Measurements from ENCODE around the gene RHD.
"Not testable (repeated sequence)": the region's sequence is repeated elsewhere in the genome, so short reads cannot be mapped to it uniquely, and the experiment has no call there.

RHD gene

DNA sequence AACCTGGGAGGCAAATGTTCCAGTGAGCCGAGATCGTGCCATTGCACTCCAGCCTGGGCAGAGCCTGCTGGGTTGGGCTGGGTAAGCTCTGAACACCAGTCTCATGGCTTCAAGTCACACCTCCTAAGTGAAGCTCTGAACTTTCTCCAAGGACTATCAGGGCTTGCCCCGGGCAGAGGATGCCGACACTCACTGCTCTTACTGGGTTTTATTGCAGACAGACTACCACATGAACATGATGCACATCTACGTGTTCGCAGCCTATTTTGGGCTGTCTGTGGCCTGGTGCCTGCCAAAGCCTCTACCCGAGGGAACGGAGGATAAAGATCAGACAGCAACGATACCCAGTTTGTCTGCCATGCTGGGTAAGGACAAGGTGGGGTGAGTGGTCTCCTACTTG is 28.4 kb downstream of the RHD start:
- DNase-seq (ENCODE audit: low read depth, low spot score); in situ Hi-C loops (cut with HindIII; ENCODE audit: low sequenced_read_pairs); H3K4me3 ChIP-seq (ENCODE audit: low read depth, low read length): not testable (repeated sequence)

DNA sequence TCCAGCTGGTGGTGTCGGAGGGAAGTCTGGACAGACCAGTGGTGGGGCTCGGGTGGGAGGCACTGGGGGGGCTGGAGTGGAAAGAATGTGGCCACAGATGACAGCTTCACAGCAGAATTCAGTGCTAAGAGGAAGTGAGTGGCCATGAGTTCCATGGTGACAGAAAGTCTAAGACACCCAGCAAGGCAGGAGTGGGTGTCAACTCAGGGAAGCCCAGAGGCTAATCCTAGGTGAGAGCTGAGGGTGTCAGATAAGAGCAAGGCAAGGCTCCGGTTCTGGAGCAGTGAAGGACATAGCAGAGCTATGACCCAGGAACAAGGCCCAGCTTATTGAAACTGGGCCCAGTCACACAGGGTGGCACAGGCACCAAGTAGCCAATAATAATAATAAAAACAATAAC is 30.0 kb downstream of the RHD start:
- H3K4me3 ChIP-seq (ENCODE audit: low read depth, low read length); in situ Hi-C loops (cut with HindIII; ENCODE audit: low sequenced_read_pairs); DNase-seq (ENCODE audit: low read depth, low spot score): not testable (repeated sequence)

DNA sequence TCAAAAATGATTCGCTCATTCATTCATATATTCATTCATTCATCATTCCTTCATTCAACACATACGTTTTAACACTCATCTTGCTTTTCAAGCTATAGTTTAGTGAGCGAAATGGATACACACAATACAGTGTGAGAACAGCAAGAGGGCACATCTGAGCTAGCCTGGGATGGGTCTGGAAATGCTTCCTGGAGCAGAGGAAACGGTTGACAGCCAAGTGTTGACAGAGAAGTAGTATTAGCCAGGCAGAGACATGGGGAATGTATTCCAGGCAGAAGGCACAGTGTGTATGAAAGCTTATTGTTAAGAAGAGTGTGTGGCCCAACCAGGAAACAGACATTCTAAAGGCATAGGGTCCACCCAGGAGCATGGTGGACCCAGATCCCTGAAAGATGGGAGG is 32.6 kb downstream of the RHD start:
- DNase-seq (ENCODE audit: low read depth, low spot score); H3K4me3 ChIP-seq (ENCODE audit: low read depth, low read length); in situ Hi-C loops (cut with HindIII; ENCODE audit: low sequenced_read_pairs): not testable (repeated sequence)

DNA sequence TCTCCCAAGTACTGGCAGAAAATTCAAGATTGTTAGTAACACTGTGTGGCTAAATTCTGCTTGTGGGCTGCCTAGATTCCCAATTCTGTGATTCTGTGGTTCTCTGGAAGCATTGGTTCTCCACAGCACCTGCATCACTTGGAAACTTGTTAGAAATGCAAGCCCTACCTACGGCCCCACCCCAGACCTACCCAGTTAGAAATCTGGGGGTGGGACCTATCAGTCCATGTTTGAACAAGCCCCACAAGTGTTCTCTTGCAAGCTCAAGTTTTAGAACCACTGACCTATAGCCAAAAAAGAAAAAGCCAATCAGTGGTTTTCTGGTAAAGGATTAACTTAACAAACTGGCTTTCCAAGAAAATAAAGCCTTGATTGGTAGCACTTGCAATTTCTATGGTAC is 35.9 kb downstream of the RHD start:
- in situ Hi-C loops (cut with HindIII; ENCODE audit: low sequenced_read_pairs); H3K4me3 ChIP-seq (ENCODE audit: low read depth, low read length); DNase-seq (ENCODE audit: low read depth, low spot score): not testable (repeated sequence)

DNA sequence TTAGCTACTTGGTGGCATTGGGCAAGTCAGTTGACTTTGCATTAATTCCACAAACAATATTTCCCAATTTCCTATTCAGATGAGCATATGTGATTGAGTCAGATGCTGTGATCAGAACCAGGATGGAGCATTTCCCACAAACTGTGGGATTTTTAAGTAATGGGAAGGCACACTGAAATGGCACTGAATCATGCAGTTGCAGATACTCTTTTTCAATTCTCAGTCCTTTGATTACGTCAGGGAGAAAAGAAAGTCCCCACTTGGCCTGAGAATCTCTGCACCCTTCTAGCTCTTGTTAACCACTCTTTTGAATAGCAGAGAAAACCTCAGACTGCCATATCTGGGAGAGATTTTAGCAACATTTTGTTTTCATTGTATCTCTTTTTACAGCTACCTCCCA is 36.8 kb downstream of the RHD start:
- H3K4me3 ChIP-seq (ENCODE audit: low read depth, low read length); in situ Hi-C loops (cut with HindIII; ENCODE audit: low sequenced_read_pairs); DNase-seq (ENCODE audit: low read depth, low spot score): not testable (repeated sequence)

DNA sequence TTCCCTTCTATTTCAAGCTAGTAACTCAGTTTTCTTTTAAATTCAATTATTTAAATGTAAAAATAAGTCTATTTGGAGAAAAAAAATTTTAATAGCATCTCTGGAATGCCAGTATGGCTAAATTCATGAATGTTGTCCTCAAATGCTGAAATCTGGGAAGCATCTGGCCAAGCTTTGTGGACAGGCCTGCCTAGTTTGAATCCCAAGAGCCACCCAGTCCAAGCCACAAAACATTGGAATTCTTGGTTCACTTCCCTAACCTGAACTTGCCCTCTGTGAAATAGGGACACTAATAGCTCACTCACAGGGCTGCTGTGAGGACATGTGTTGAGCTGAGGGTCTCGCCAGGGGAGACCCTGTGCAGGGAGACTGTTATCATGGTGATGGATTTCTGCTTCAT is 37.2 kb downstream of the RHD start:
- in situ Hi-C loops (cut with HindIII; ENCODE audit: low sequenced_read_pairs); H3K4me3 ChIP-seq (ENCODE audit: low read depth, low read length); DNase-seq (ENCODE audit: low read depth, low spot score): not testable (repeated sequence)

DNA sequence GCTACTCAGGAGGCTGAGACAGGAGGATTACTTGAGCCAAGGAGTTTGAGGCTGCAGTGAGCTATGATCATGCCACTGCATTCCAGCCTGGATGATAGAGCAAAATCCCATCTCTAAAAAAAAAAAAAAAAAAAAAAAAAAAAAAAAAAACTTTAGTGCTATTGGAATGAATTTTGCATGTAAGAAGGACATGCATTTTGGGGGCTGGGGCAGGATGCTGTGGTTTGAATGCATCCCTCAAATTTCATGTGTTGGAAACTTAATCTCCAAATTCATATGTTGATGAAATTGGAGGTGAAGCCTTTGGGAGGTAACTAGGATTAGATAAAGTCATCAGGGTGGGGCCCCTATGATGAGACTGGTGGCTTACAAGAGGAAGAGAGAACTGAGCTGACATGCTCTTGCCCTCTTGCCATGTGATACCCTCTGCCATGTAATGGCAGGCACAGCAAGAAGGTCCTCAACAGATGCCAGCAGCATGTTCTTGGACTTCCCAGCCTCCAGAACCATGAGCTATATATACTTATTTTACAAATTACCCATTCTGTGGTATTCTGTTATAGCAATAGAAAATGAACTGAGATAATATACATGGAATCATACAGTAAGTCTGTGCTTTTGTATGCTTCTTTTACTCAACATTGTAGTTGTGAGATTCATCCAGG is 40.6 kb downstream of the RHD start:
- H3K4me3 ChIP-seq (ENCODE audit: low read depth, low read length); in situ Hi-C loops (cut with HindIII; ENCODE audit: low sequenced_read_pairs); DNase-seq (ENCODE audit: low read depth, low spot score): not testable (repeated sequence)

DNA sequence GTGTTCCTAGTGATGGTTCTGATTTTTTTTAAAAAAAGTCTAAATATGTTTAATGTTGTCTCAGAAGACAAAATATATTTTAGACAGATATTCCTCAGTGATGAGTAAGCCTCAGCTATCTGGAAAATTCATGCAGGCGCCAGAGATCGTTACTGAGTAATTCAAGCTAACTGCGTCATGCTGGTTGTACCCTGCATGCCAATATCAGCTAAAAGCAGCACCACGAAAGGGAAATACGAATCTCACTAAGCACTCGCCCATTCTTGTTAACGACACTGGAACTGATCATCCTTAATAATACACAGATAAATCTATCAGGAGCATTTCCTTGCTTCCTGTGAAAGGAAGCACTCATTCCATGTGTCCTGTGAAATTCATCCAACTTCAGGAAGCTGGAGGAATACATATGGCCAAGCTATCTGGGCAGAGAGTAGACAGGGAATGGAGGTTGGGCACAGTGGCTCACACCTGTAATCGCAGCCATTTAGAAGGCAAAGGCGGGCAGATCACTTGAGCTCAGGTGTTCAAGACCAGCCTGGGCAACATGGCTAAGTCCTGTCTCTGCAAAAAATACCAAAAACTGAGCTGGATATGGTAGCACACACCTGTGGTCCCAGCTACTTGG is 48.1 kb downstream of the RHD start:
- DNase-seq (ENCODE audit: low read depth, low spot score) = peak; percentile 90
- in situ Hi-C loops (cut with HindIII; ENCODE audit: low sequenced_read_pairs); H3K4me3 ChIP-seq (ENCODE audit: low read depth, low read length): not testable (repeated sequence)

DNA sequence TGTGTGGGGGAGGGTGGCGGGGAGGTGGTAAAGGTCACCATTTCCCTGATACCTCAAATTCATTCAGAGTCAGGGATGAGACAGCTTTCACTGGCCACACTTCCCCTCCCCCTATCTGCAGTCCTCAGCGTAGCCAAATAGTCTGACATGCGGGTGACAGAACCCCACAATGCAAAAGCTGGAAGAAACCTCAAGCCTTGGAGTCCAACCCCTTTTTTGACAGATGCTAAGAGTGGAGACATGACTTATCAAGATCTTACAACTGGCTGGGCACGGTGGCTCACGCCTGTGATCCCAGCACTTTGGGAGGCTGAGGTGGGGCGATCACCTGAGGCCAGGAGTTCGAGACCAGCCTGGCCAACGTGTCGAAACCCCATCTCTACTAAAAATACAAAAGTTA is 49.8 kb downstream of the RHD start:
- DNase-seq (ENCODE audit: low read depth, low spot score); H3K4me3 ChIP-seq (ENCODE audit: low read depth, low read length); in situ Hi-C loops (cut with HindIII; ENCODE audit: low sequenced_read_pairs): not testable (repeated sequence)

DNA sequence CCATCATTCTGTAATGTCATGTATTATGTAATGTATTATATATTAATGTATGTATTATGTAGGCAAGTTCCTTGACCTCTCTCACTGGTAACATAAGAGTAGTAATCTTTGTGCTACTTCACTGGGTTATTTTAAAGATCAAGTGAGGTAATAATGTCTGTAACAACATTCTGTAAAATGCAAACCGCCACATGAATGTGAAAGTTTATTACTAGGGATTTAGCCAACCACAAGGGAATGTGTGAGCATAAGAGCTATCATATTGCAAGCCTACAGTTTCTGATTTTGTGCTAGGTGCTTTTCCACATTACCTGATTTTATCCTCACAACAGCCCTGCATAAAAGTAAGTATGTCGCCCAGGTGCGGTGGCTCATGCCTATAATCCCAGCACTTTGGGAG is 52.1 kb downstream of the RHD start:
- in situ Hi-C loops (cut with HindIII; ENCODE audit: low sequenced_read_pairs); H3K4me3 ChIP-seq (ENCODE audit: low read depth, low read length): not testable (repeated sequence)

DNA sequence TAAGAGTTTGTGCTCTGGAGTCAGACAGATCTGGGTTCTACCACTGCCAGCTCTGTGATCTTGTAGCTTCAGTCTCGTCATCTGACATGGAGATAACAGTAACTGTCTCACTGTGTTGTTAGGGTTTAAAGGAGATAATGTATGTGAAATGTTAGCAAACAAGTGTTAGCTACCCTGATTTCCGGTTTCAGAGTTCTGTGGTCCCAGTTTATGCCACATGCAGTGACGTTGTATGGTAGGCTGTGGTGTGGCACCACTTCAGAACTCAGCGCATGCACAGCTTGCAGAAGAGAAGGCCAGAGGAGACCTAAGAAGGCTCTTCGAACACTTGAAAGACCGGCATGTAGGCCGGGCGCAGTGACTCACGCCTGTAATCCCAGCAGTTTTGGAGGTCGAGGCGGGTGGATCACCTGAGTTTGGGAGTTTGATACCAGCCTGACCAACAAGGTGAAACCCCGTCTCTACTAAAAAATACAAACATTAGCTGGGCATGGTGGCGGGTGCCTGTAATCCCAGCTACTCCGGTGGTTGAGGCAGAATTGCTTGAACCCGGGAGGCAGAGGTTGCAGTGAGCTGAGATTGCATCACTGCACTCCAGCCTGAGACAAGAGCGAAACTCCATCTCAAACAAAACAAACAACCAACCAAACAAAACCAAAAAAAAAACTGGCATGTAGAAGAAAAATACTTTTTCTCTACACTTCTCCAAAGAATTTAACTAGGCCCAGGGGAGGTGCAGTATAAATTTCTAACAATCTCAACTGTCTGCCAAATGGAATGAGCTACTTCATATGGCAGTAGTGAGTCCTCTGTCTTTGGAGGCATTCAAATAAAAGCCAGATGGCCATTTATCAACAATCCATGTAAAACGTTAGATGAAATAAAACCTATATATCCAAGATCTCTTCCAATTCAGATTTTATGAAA is 55.8 kb downstream of the RHD start:
- H3K4me3 ChIP-seq (ENCODE audit: low read depth, low read length); in situ Hi-C loops (cut with HindIII; ENCODE audit: low sequenced_read_pairs); DNase-seq (ENCODE audit: low read depth, low spot score): not testable (repeated sequence)

More for the DNA sequence above, 52.1 kb downstream of the RHD start:
- not testable (repeated sequence) for DNase-seq (ENCODE audit: low read depth, low spot score)

DNA sequence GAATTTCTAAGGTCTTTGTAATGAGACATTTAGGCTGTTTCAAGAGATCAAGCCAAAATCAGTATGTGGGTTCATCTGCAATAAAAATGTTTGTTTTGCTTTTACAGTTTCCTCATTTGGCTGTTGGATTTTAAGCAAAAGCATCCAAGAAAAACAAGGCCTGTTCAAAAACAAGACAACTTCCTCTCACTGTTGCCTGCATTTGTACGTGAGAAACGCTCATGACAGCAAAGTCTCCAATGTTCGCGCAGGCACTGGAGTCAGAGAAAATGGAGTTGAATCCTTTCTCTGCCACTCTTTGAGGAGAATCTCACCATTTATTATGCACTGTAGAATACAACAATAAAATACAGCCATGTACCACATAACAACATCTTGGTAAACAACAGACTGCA is 56.5 kb downstream of the RHD start:
- in situ Hi-C loops (cut with HindIII; ENCODE audit: low sequenced_read_pairs); DNase-seq (ENCODE audit: low read depth, low spot score); H3K4me3 ChIP-seq (ENCODE audit: low read depth, low read length): not testable (repeated sequence)

DNA sequence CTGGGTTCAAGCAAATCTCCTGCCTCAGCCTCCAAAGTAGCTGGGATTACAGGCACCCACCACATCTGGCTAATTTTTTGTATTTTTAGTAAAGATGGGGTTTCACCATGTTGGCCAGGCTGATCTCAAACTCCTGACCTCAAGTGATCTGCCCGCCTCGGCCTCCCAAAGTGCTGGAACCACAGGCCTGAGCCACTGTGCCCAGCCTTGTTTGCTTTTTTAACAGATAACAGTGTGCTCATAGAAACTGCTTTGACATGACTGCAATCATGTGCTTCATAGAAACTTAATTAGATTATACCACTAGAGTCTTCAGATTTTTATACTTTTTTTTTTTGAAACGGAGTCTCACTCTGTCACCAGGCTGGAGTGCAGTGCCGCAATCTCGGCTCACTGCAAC is 57.0 kb downstream of the RHD start:
- in situ Hi-C loops (cut with HindIII; ENCODE audit: low sequenced_read_pairs); H3K4me3 ChIP-seq (ENCODE audit: low read depth, low read length); DNase-seq (ENCODE audit: low read depth, low spot score): not testable (repeated sequence)

Data from astrocyte of the spinal cord (primary cell).